ENCODE measurements around the gene SMG1.
A peak's percentile ranks its signal among the peaks of the same experiment; 100 is the strongest.
"Not testable (repeated sequence)": the region's sequence is repeated elsewhere in the genome, so short reads cannot be mapped to it uniquely, and the experiment has no call there.

Gene SMG1

GRCh38 chr16:18800293-18800692, 125.9 kb downstream of the SMG1 start:
- no peak for DNase-seq (ENCODE audit: low read depth)

GRCh38 chr16:18799500-18799899, 126.7 kb downstream of the SMG1 start:
- DNase-seq (ENCODE audit: low read depth) = no peak

GRCh38 chr16:18797746-18798145, 128.5 kb downstream of the SMG1 start:
- DNase-seq (ENCODE audit: low read depth) = no peak

- no peak for DNase-seq (ENCODE audit: low read depth)
These were observed 129.8 kb downstream of the SMG1 start for GRCh38 chr16:18796377-18796776.

GRCh38 chr16:18792836-18793433, 133.3 kb downstream of the SMG1 start:
- DNase-seq (ENCODE audit: low read depth) = no peak

GRCh38 chr16:18789850-18790706, 136.1 kb downstream of the SMG1 start, which contains the start of gene RPS15A:
TSS of gene RPS15A (minus strand) at chr16:18790334. CDS start at chr16:18789113, 1,221 bp downstream.
- peak; percentile 82 for DNase-seq (ENCODE audit: low read depth)

GRCh38 chr16:18789515-18789849, 136.7 kb downstream of the SMG1 start:
- no peak for DNase-seq (ENCODE audit: low read depth)

- no peak for DNase-seq (ENCODE audit: low read depth)
These were observed 137.2 kb downstream of the SMG1 start for GRCh38 chr16:18788828-18789514.

- no peak for DNase-seq (ENCODE audit: low read depth)
These were observed 141.1 kb downstream of the SMG1 start for GRCh38 chr16:18784917-18785623.

GRCh38 chr16:18783430-18784341, 142.5 kb downstream of the SMG1 start:
- DNase-seq (ENCODE audit: low read depth) = no peak

GRCh38 chr16:18782697-18783429, 143.3 kb downstream of the SMG1 start:
- DNase-seq (ENCODE audit: low read depth) = no peak

GRCh38 chr16:18781232-18781631, 145.0 kb downstream of the SMG1 start:
- DNase-seq (ENCODE audit: low read depth) = not testable (repeated sequence)

GRCh38 chr16:18780460-18781026, 145.7 kb downstream of the SMG1 start:
- DNase-seq (ENCODE audit: low read depth) = not testable (repeated sequence)

- DNase-seq (ENCODE audit: low read depth) = not testable (repeated sequence)
These were observed 148.5 kb downstream of the SMG1 start for GRCh38 chr16:18777664-18778063.

GRCh38 chr16:18776334-18776733, 149.9 kb downstream of the SMG1 start:
- DNase-seq (ENCODE audit: low read depth) = not testable (repeated sequence)

GRCh38 chr16:18774651-18775050, 151.6 kb downstream of the SMG1 start:
- DNase-seq (ENCODE audit: low read depth) = not testable (repeated sequence)

- DNase-seq (ENCODE audit: low read depth) = not testable (repeated sequence)
These were observed 154.0 kb downstream of the SMG1 start for GRCh38 chr16:18772171-18772570.

- DNase-seq (ENCODE audit: low read depth) = not testable (repeated sequence)
These were observed 155.8 kb downstream of the SMG1 start for GRCh38 chr16:18770336-18770962.

- DNase-seq (ENCODE audit: low read depth) = not testable (repeated sequence)
These were observed 159.0 kb downstream of the SMG1 start for GRCh38 chr16:18767217-18767616.

GRCh38 chr16:18762713-18763112, 163.5 kb downstream of the SMG1 start:
- DNase-seq (ENCODE audit: low read depth) = not testable (repeated sequence)
